Stimulated activated CD4-positive, alpha-beta T cell treated with anti-CD3 and anti-CD28 coated beads, Interleukin-15, amount 100 ng/mL, for 24 hours (primary cell): ENCODE data around the gene RBMY1F.
"Not testable (repeated sequence)": the region's sequence is repeated elsewhere in the genome, so short reads cannot be mapped to it uniquely, and the experiment has no call there.

Experiments used
- DNase-seq: peaks from one replicate; pipeline ENCODE4 v3.0.0-alpha.2; 2020

The RBMY1F gene

GRCh38 chrY:22182823-22183222 is at the start of gene RBMY1F:
TSS of gene RBMY1F (minus strand) at chrY:22182923. CDS start at chrY:22180969, 1,954 bp downstream.
- not testable (repeated sequence) for DNase-seq

GRCh38 chrY:22151144-22151543 is 31.6 kb downstream of the RBMY1F start:
- DNase-seq: not testable (repeated sequence)

- DNase-seq: not testable (repeated sequence)
These were observed 41.6 kb downstream of the RBMY1F start for GRCh38 chrY:22141011-22141695.

GRCh38 chrY:22134719-22135118 is 48.0 kb downstream of the RBMY1F start:
- DNase-seq: not testable (repeated sequence)

- DNase-seq: not testable (repeated sequence)
These were observed 52.2 kb downstream of the RBMY1F start for GRCh38 chrY:22130494-22130893.
